Glomerular endothelial cell (primary cell): ENCODE results near the gene GALNT9. TPM values are rescaled to one million over a fixed set of nuclear protein-coding genes. Genes with fewer than 3 reads are reported as not detected.

Source experiments
- DNase-seq: peaks from one replicate; pipeline ENCODE4 v3.0.0-alpha.2; 2011; ENCODE audit warnings: low read depth, low spot score; ENCODE audit errors: extremely low read depth
- total RNA-seq: library from RNA; depleted of rRNA; stranded (reverse); fragments of >200 nt; gene quantifications from 2 replicates; pipeline ENCODE4 v1.2.3, GENCODE V29; 2015

GALNT9 gene
- total RNA-seq, 1 donor from 2014 or later = 0.35 TPM

- DNase-seq = no peak
Measured at GRCh38 chr12:132218915-132219314, 110.5 kb downstream of the GALNT9 start.

- no peak for DNase-seq
Measured at GRCh38 chr12:132218527-132218875, 110.9 kb downstream of the GALNT9 start.

- no peak for DNase-seq
Measured at GRCh38 chr12:132217800-132218526, 111.4 kb downstream of the GALNT9 start.

GRCh38 chr12:132217371-132217770, 112.0 kb downstream of the GALNT9 start:
- DNase-seq = no peak

GRCh38 chr12:132216354-132216987, 112.9 kb downstream of the GALNT9 start:
- DNase-seq = no peak

- no peak for DNase-seq
Measured at GRCh38 chr12:132215299-132215989, 113.9 kb downstream of the GALNT9 start.

GRCh38 chr12:132214891-132215290, 114.5 kb downstream of the GALNT9 start:
- DNase-seq = no peak

- DNase-seq = no peak
Measured at GRCh38 chr12:132214161-132214476, 115.3 kb downstream of the GALNT9 start.

GRCh38 chr12:132213359-132214160, 115.8 kb downstream of the GALNT9 start:
- DNase-seq = no peak

- DNase-seq = no peak
Measured at GRCh38 chr12:132211816-132212215, 117.6 kb downstream of the GALNT9 start.

GRCh38 chr12:132211326-132211725, 118.1 kb downstream of the GALNT9 start:
- DNase-seq = no peak

GRCh38 chr12:132210223-132211055, 119.0 kb downstream of the GALNT9 start:
- DNase-seq = no peak

- no peak for DNase-seq
Measured at GRCh38 chr12:132209619-132210222, 119.7 kb downstream of the GALNT9 start.

GRCh38 chr12:132208153-132208823, 121.1 kb downstream of the GALNT9 start:
- DNase-seq = no peak

GRCh38 chr12:132207083-132207775, 122.2 kb downstream of the GALNT9 start:
- DNase-seq = no peak

GRCh38 chr12:132206046-132206434, 123.3 kb downstream of the GALNT9 start:
- no peak for DNase-seq

- no peak for DNase-seq
Measured at GRCh38 chr12:132205271-132206045, 123.9 kb downstream of the GALNT9 start.

GRCh38 chr12:132204793-132205270, 124.6 kb downstream of the GALNT9 start:
- DNase-seq = no peak
